H1 (cell line): ENCODE data around the gene PPP2R2B. TPM values are rescaled to one million over a fixed set of nuclear protein-coding genes. Genes with fewer than 3 reads are reported as not detected.

ENCODE experiments used
- CTCF ChIA-PET: fragments of 300-600 bp; sonication (Branson Sonifier 250); formaldehyde crosslinking; loops from one replicate; lab custom pipeline; 2021; ENCODE audit not compliant: partially characterized antibody; lab: Charles Lee
- POLR2A ChIA-PET: fragments of 300-600 bp; sonication (Branson Sonifier 250); formaldehyde crosslinking; loops from one replicate; lab custom pipeline; 2021; ENCODE audit warnings: inconsistent platforms; ENCODE audit not compliant: partially characterized antibody; lab: Charles Lee
- DNase-seq, 2 experiments: peaks; one replicate each; pipeline versions ENCODE4 v3.0.0 to v3.0.0-alpha.2; 2010 to 2022; ENCODE audit warnings: low spot score in 2 of 2, low read depth in 1 of 2, mixed read lengths in 1 of 2
- FAIRE-seq: peaks from 2 replicates; lab custom pipeline; 2011; peaks lifted over from hg19 to GRCh38; lab: Jason Lieb, UNC
- H2AFZ ChIP-seq: 2 replicates; pipeline ENCODE4 v1.8.1; 2012; ENCODE audit warnings: low read length, inconsistent platforms
- H2AK5ac ChIP-seq: 2 replicates; pipeline ENCODE4 v1.6.1; 2013; ENCODE audit warnings: low read depth, low read length
- H2BK120ac ChIP-seq: replicated peaks from 2 replicates; pipeline ENCODE3; 2013; ENCODE audit warnings: low read depth, low read length, inconsistent platforms
- H2BK12ac ChIP-seq: 2 replicates; pipeline ENCODE4 v1.6.1; 2013; ENCODE audit warnings: low read depth, low read length
- H2BK15ac ChIP-seq: 2 replicates; pipeline ENCODE4 v1.6.1; 2013; ENCODE audit warnings: low read length
- H2BK20ac ChIP-seq: 2 replicates; pipeline ENCODE4 v1.6.1; 2013; ENCODE audit warnings: low read length
- H2BK5ac ChIP-seq: 2 replicates; pipeline ENCODE4 v1.6.1; 2013; ENCODE audit warnings: low read depth, low read length
- H3K14ac ChIP-seq: 2 replicates; pipeline ENCODE4 v1.6.1; 2013; ENCODE audit warnings: inconsistent platforms; ENCODE audit not compliant: insufficient read length
- H3K18ac ChIP-seq: 2 replicates; pipeline ENCODE4 v1.6.1; 2013; ENCODE audit warnings: low read length; ENCODE audit errors: extremely low read depth
- H3K23ac ChIP-seq: 2 replicates; pipeline ENCODE4 v1.6.1; 2013; ENCODE audit warnings: inconsistent platforms; ENCODE audit not compliant: insufficient read length
- H3K23me2 ChIP-seq: 2 replicates; pipeline ENCODE4 v1.6.1; 2013; ENCODE audit warnings: low read depth, low read length
- H3K27ac ChIP-seq: 2 replicates; pipeline ENCODE4 v1.6.1; 2011; ENCODE audit warnings: low read depth, low read length, inconsistent platforms
- H3K27me3 ChIP-seq, 4 experiments: replicated peaks in 1 of 4; 1 replicate in 1 of 4; 2 replicates in 3 of 4; pipeline versions ENCODE4 v1.6.1 to v1.8.1; 2011 to 2013; ENCODE audit warnings: low read length in 3 of 4, mild to moderate bottlenecking in 3 of 4, inconsistent platforms in 2 of 4, mixed read lengths in 2 of 4, moderate library complexity in 1 of 4; ENCODE audit not compliant: control insufficient read depth in 3 of 4, insufficient read depth in 3 of 4; ENCODE audit errors: extremely low read depth in 1 of 4
- H3K36me3 ChIP-seq, 4 experiments: 2 replicates each; pipeline versions ENCODE4 v1.6.1 to v1.8.1; 2011 to 2013; ENCODE audit warnings: mild to moderate bottlenecking in 4 of 4, low read length in 3 of 4, moderate library complexity in 2 of 4, control low read depth in 1 of 4, inconsistent platforms in 1 of 4; ENCODE audit not compliant: insufficient read depth in 4 of 4, control insufficient read depth in 2 of 4
- H3K4ac ChIP-seq: replicated peaks from 2 replicates; pipeline ENCODE3; 2013; ENCODE audit warnings: low read length, low read depth, mixed read lengths, inconsistent platforms; ENCODE audit not compliant: insufficient read length
- H3K4me1 ChIP-seq, 4 experiments: replicated peaks in 1 of 4; 1 replicate in 1 of 4; 2 replicates in 3 of 4; pipeline versions ENCODE4 v1.6.1 to v1.8.1; 2011 to 2013; ENCODE audit warnings: low read length in 3 of 4, inconsistent platforms in 2 of 4, mixed read lengths in 1 of 4; ENCODE audit not compliant: insufficient read depth in 4 of 4, control insufficient read depth in 3 of 4
- H3K4me2 ChIP-seq, 2 experiments: 2 replicates each; pipeline versions ENCODE4 v1.6.1 to v1.8.1; 2011 to 2013; ENCODE audit warnings: low read depth in 2 of 2, low read length in 2 of 2, control low read depth in 1 of 2, inconsistent platforms in 1 of 2, mild to moderate bottlenecking in 1 of 2; ENCODE audit not compliant: insufficient read depth in 1 of 2
- H3K4me3 ChIP-seq, 4 experiments: fragments of 200-600, 300-600 bp in 1 of 4; sonication (generic), shearing (Covaris generic), sonication (Bioruptor Twin) in 1 of 4; 2 replicates each; pipeline versions ENCODE4 v1.5.1 to v1.8.1; 2011 to 2016; ENCODE audit warnings: low read length in 4 of 4, low read depth in 3 of 4, control low read depth in 2 of 4, inconsistent platforms in 2 of 4, mild to moderate bottlenecking in 2 of 4, mixed read lengths in 1 of 4, moderate library complexity in 1 of 4; ENCODE audit not compliant: insufficient read depth in 2 of 4; ENCODE audit errors: extremely low read depth in 1 of 4
- H3K56ac ChIP-seq: replicated peaks from 2 replicates; pipeline ENCODE3; 2013; ENCODE audit warnings: low read depth, mild to moderate bottlenecking, mixed read lengths, low read length, inconsistent platforms; ENCODE audit not compliant: insufficient read length
- H3K79me1 ChIP-seq: 2 replicates; pipeline ENCODE4 v1.6.1; 2013; ENCODE audit warnings: low read depth, low read length, control low read depth
- H3K79me2 ChIP-seq, 2 experiments: 2 replicates each; pipeline versions ENCODE4 v1.6.1 to v1.8.1; 2012 to 2013; ENCODE audit warnings: low read length in 2 of 2, mild to moderate bottlenecking in 2 of 2, inconsistent platforms in 1 of 2; ENCODE audit not compliant: insufficient read depth in 2 of 2, control insufficient read depth in 1 of 2
- H3K9ac ChIP-seq, 4 experiments: replicated peaks in 1 of 4; 1 replicate in 1 of 4; 2 replicates in 3 of 4; pipeline versions ENCODE4 v1.6.1 to v1.8.1; 2011 to 2013; ENCODE audit warnings: low read depth in 3 of 4, low read length in 3 of 4, control low read depth in 2 of 4, mild to moderate bottlenecking in 2 of 4, moderate library complexity in 2 of 4, inconsistent platforms in 1 of 4; ENCODE audit errors: extremely low read depth in 1 of 4
- H3K9me3 ChIP-seq, 2 experiments: 2 replicates each; pipeline versions ENCODE4 v1.6.1 to v1.8.1; 2012 to 2013; ENCODE audit warnings: mild to moderate bottlenecking in 2 of 2, moderate library complexity in 2 of 2, control low read depth in 1 of 2, inconsistent platforms in 1 of 2, low read depth in 1 of 2, low read length in 1 of 2, mixed read lengths in 1 of 2; ENCODE audit not compliant: insufficient read depth in 2 of 2
- H4K20me1 ChIP-seq, 2 experiments: replicated peaks in 1 of 2; 2 replicates each; pipeline versions ENCODE3 to v1.8.1; 2011 to 2013; ENCODE audit warnings: inconsistent platforms in 2 of 2, low read length in 2 of 2, mild to moderate bottlenecking in 1 of 2; ENCODE audit not compliant: insufficient read depth in 2 of 2, control insufficient read depth in 1 of 2
- H4K5ac ChIP-seq: 2 replicates; pipeline ENCODE4 v1.6.1; 2013; ENCODE audit warnings: low read length, low read depth, mixed read lengths, inconsistent platforms; ENCODE audit not compliant: insufficient read length
- H4K8ac ChIP-seq: 2 replicates; pipeline ENCODE4 v1.8.0; 2013; ENCODE audit warnings: mild to moderate bottlenecking, moderate library complexity, low read length, inconsistent platforms; ENCODE audit not compliant: insufficient read depth; ENCODE audit errors: extremely low read depth
- H4K91ac ChIP-seq: replicated peaks from 2 replicates; pipeline ENCODE3; 2013; ENCODE audit warnings: low read length, mixed read lengths, inconsistent platforms; ENCODE audit not compliant: insufficient read length
- CBX5 ChIP-seq: fragments of 300-800, 300-1000 bp; sonication (generic); IDR thresholded peaks from 2 replicates; pipeline ENCODE4 v1.7.1; 2016; ENCODE audit warnings: antibody characterized with exemption, low read length, low read depth
- CBX8 ChIP-seq: fragments of 300-800, 300-1000 bp; sonication (generic); IDR thresholded peaks from 2 replicates; pipeline ENCODE4 v1.7.1; 2016; ENCODE audit warnings: low read depth, low read length, borderline replicate concordance
- CTBP2 ChIP-seq: IDR thresholded peaks from 2 replicates; pipeline ENCODE4 v1.7.0; 2011; ENCODE audit warnings: borderline replicate concordance, mild to moderate bottlenecking, moderate library complexity, mixed read lengths, low read length; ENCODE audit not compliant: insufficient read depth, insufficient read length
- KDM5A ChIP-seq: fragments of 200-600 bp; IDR thresholded peaks from 2 replicates; pipeline ENCODE4 v1.7.1; 2012; ENCODE audit warnings: mild to moderate bottlenecking, low read length, inconsistent platforms, mixed read lengths
- MAX ChIP-seq: IDR thresholded peaks from 2 replicates; pipeline ENCODE4 v1.6.1; 2012; ENCODE audit warnings: inconsistent platforms
- PHF8 ChIP-seq: fragments of 200-600 bp; sonication (generic); conservative IDR thresholded peaks from 2 replicates; pipeline ENCODE4 v1.7.1; 2012; ENCODE audit warnings: low read depth, mild to moderate bottlenecking, inconsistent platforms, low read length, moderate library complexity
- POLR2A ChIP-seq, 2 experiments: IDR thresholded peaks; 1 replicate in 1 of 2; 2 replicates in 1 of 2; pipeline ENCODE4 v1.6.1; 2011; ENCODE audit warnings: low read depth in 2 of 2, low read length in 2 of 2, mild to moderate bottlenecking in 2 of 2; ENCODE audit errors: control extremely low read depth in 1 of 2
- SIRT6 ChIP-seq: IDR thresholded peaks from one replicate; pipeline ENCODE4 v1.7.1; 2012; ENCODE audit warnings: low read length, inconsistent platforms
- SIX5 ChIP-seq: IDR thresholded peaks from 2 replicates; pipeline ENCODE4 v1.6.1; 2011; ENCODE audit warnings: mild to moderate bottlenecking, low read depth, low read length
- SP1 ChIP-seq: IDR thresholded peaks from 2 replicates; pipeline ENCODE4 v1.6.1; 2011; ENCODE audit warnings: low read depth, low read length
- SP4 ChIP-seq: IDR thresholded peaks from 2 replicates; pipeline ENCODE4 v1.6.1; 2012; ENCODE audit warnings: low read length, inconsistent platforms
- SUZ12 ChIP-seq: fragments of 200-600 bp; sonication (generic); IDR thresholded peaks from 2 replicates; pipeline ENCODE4 v1.6.1; 2012; ENCODE audit warnings: mild to moderate bottlenecking, inconsistent platforms, low read length, moderate library complexity, mixed read lengths
- USF2 ChIP-seq: IDR thresholded peaks from 2 replicates; pipeline ENCODE4 v1.6.1; 2011; ENCODE audit warnings: low read length, improper control_type of control experiment
- YY1 ChIP-seq: IDR thresholded peaks from 2 replicates; pipeline ENCODE4 v1.6.1; 2011; ENCODE audit warnings: low read depth, mild to moderate bottlenecking, low read length
- WGBS, 2 experiments: shearing (Covaris generic) in 1 of 2; methylation state at CpG; one replicate each; pipeline versions ENCODE4 v1.1.6 to v1.1.7; 2013 to 2015; ENCODE audit warnings: low lambda C conversion rate in 2 of 2, mixed read lengths in 2 of 2, inconsistent platforms in 1 of 2, low coverage in 1 of 2, missing lambda C conversion rate in 1 of 2; ENCODE audit not compliant: insufficient replicate concordance in 2 of 2, insufficient coverage in 1 of 2, insufficient read length in 1 of 2; ENCODE audit errors: extremely low coverage in 1 of 2, missing lambda C conversion rate in 1 of 2; 5-methylcytosine and 5-hydroxymethylcytosine counted together
- polyA plus RNA-seq, 7 experiments: library from polyadenylated mRNA; depleted of rRNA in 3 of 7; stranded (reverse) in 5 of 7; unstranded in 2 of 7; fragments of >200 nt in 5 of 7; fragments of 200-250 nt in 2 of 7; gene quantifications; 1 replicate in 5 of 7; 2 replicates in 1 of 7; 4 replicates in 1 of 7; pipeline versions ENCODE4 v1.2.1 to v1.2.3, GENCODE V29; 2011 to 2013; ENCODE audit warnings: missing spikeins in 2 of 7, mixed read lengths in 2 of 7
- total RNA-seq: library from RNA; stranded (reverse); fragmentation: NEBNext Ultra II Directional; extraction: Animal tissue kit (Norgen Biotek cat#: 25700); gene quantifications from 2 replicates; pipeline ENCODE4 v1.2.1, GENCODE V29; 2021

PPP2R2B gene
- total and polyA plus RNA-seq, 2 of the 8 experiments (the other 6 are each of a cell fraction or from before 2014, with no cell fraction given) = 21.1 to 37.1 TPM

- Histone ChIP-seq H2BK20ac (no peak overlapping the region), H3K4me1 (peaks cover 0 to 7% (median 0%) of the 10 kb centered on the region in 4 experiments; a peak in 2 of 7 replicates), H3K79me2 (no peaks in the 10 kb centered on the region), H2BK120ac (no peak overlapping the region), H4K20me1 (no peaks in the 10 kb centered on the region), H4K8ac (no peak overlapping the region), H3K4me2 (no peak overlapping the region), H2BK12ac (no peak overlapping the region), H4K5ac (no peak overlapping the region), H3K4ac (no peak overlapping the region), H3K23me2 (no peaks in the 10 kb centered on the region), H3K36me3 (no peaks in the 10 kb centered on the region), H3K56ac (no peak overlapping the region), H3K9ac (no peak overlapping the region), H3K27me3 (no peaks in the 10 kb centered on the region), H3K14ac (no peak overlapping the region), H3K79me1 (no peaks in the 10 kb centered on the region), H3K23ac (no peak overlapping the region), H2BK15ac (no peak overlapping the region), H3K4me3 (no peak overlapping the region), H3K18ac (no peak overlapping the region), H4K91ac (no peak overlapping the region), H3K27ac (no peak overlapping the region), H3K9me3 (no peaks in the 10 kb centered on the region), H2AK5ac (no peak overlapping the region), H2AFZ (no peak overlapping the region), H2BK5ac (no peak overlapping the region)
- DNase-seq (no peak), FAIRE-seq (no peak)
- 94% methylated on average over 3 of the region's 3 CpGs; no CpG with 5 or more reads in 1 of the 2 experiments for WGBS, 2 experiments
- ChIA-PET CTCF (interaction anchor here (1.0 kb wide), 1 partner anchor 16 kb away, joined by 4 read pairs; no protein-coding TSS in a partner anchor), POLR2A (interaction anchor here (1.0 kb wide), 1 partner anchor 26 kb away, joined by 3 read pairs; no protein-coding TSS in a partner anchor)
- TF ChIP-seq MAX (no peak), CTBP2 (no peak), YY1 (no peak), POLR2A (IDR thresholded peaks at IDR 0.05; ENCODE audit: control extremely low read depth in 1 of 2, low read depth in 2 of 2, low read length in 2 of 2) (no peak), PHF8 (no peak), KDM5A (no peak), CBX5 (no peak), SP1 (no peak), SIRT6 (no peak), CBX8 (no peak), SUZ12 (no peak), USF2 (no peak), SP4 (no peak), SIX5 (no peak)
Measured at GRCh38 chr5:146770980-146771379, 107.6 kb downstream of the PPP2R2B start.
